CD4-positive, alpha-beta T cell (primary cell): ENCODE measurements around the gene NOS1AP. TPM values are rescaled to one million over a fixed set of nuclear protein-coding genes. Genes with fewer than 3 reads are reported as not detected.
A peak's percentile ranks its signal among the peaks of the same experiment; 100 is the strongest.

Source experiments
- ATAC-seq: fragments of 200-7000 bp; cut with Tn5 transposase; one replicate; pipeline ENCODE4 v1.10.0; 2022; ENCODE audit warnings: mild to moderate bottlenecking; ENCODE audit not compliant: poor library complexity
- CTCF ChIA-PET: fragments of 350-600 bp; sonication (Branson Sonifier 250); formaldehyde crosslinking; loops from one replicate; lab custom pipeline; 2021; ENCODE audit warnings: antibody characterized with exemption, inconsistent platforms; lab: Charles Lee
- POLR2A ChIA-PET: fragments of 350-600 bp; sonication (Branson Sonifier 250); formaldehyde crosslinking; loops from one replicate; lab custom pipeline; 2021; ENCODE audit warnings: antibody characterized with exemption, inconsistent platforms; lab: Charles Lee
- DNase-seq, 14 experiments: peaks; one replicate each; pipeline ENCODE4 v3.0.0-alpha.2; 2013 to 2020; ENCODE audit warnings: mixed read lengths in 2 of 14
- H3K27ac ChIP-seq, 2 donors: one replicate each; pipeline versions ENCODE4 v1.5.1 to v1.7.0; 2013; ENCODE audit warnings: low read length in 2 of 2, low read depth in 1 of 2, mild to moderate bottlenecking in 1 of 2
- H3K27me3 ChIP-seq, 2 experiments: 1 replicate in 1 of 2; 2 replicates in 1 of 2; pipeline versions ENCODE4 v1.6.1 to v1.7.0; 2013; ENCODE audit warnings: low read length in 2 of 2, control low read depth in 1 of 2, mild to moderate bottlenecking in 1 of 2, moderate library complexity in 1 of 2; ENCODE audit not compliant: insufficient read depth in 2 of 2, control insufficient read depth in 1 of 2
- H3K36me3 ChIP-seq: one replicate; pipeline ENCODE4 v1.6.1; 2013; ENCODE audit warnings: low read length, control low read depth; ENCODE audit not compliant: insufficient read depth
- H3K4me1 ChIP-seq: one replicate; pipeline ENCODE4 v1.6.1; 2013; ENCODE audit warnings: low read length, control low read depth; ENCODE audit not compliant: insufficient read depth
- H3K4me3 ChIP-seq: one replicate; pipeline ENCODE4 v1.5.1; 2013; ENCODE audit warnings: mild to moderate bottlenecking, low read length, moderate library complexity
- H3K9me3 ChIP-seq, 2 experiments: 1 replicate in 1 of 2; 2 replicates in 1 of 2; pipeline versions ENCODE4 v1.6.1 to v1.7.0; 2013; ENCODE audit warnings: low read length in 2 of 2, mild to moderate bottlenecking in 2 of 2, control low read depth in 1 of 2, moderate library complexity in 1 of 2; ENCODE audit not compliant: control insufficient read depth in 1 of 2, insufficient read depth in 1 of 2
- H3K27ac Mint-ChIP-seq: one replicate; pipeline ENCODE4 v1.8.0; 2020; ENCODE audit warnings: mixed read lengths
- H3K27me3 Mint-ChIP-seq: one replicate; pipeline ENCODE4 v1.8.0; 2021; ENCODE audit warnings: mixed read lengths
- H3K36me3 Mint-ChIP-seq: one replicate; pipeline ENCODE4 v1.8.0; 2021; ENCODE audit warnings: low read depth, mixed read lengths
- H3K4me1 Mint-ChIP-seq: one replicate; pipeline ENCODE4 v1.8.0; 2021; ENCODE audit warnings: low read depth, mixed read lengths
- H3K4me3 Mint-ChIP-seq: one replicate; pipeline ENCODE4 v1.8.0; 2020; ENCODE audit warnings: mild to moderate bottlenecking, mixed read lengths
- H3K9me3 Mint-ChIP-seq: one replicate; pipeline ENCODE4 v1.8.0; 2020; ENCODE audit warnings: mixed read lengths
- CTCF ChIP-seq: fragments of 200-600 bp; IDR thresholded peaks from one replicate; pipeline ENCODE4 v1.8.0; 2022; ENCODE audit warnings: antibody characterized with exemption, mild to moderate bottlenecking
- intact Hi-C, 2 experiments: fragments of 100-400 bp; cut with DNase I in 1 of 2; cut with micrococcal nuclease in 1 of 2; formaldehyde crosslinking; loops; one replicate each; pipeline versions ENCODE4 v1.15.1 to v1.9.0; 2023 to 2025; cut with DNase I, micrococcal nuclease
- total RNA-seq, 174 experiments: library from RNA in 2 of 174; stranded (reverse) in 2 of 174; gene quantifications; one replicate each; pipeline ENCODE4 v1.2.3 and lab custom pipeline; 2021 to 2026

The NOS1AP gene
- total RNA-seq, 2 experiments from 2014 or later: not detected

GRCh38 chr1:162366149-162366548, 296.7 kb downstream of the NOS1AP start:
- Histone ChIP-seq H3K27ac (no peak overlapping the region), H3K4me3 (no peak overlapping the region), H3K27me3 (no peaks in the 10 kb centered on the region), H3K36me3 (no peaks in the 10 kb centered on the region), H3K4me1 (no peaks in the 10 kb centered on the region), H3K9me3 (no peaks in the 10 kb centered on the region)
- ATAC-seq (no peak), DNase-seq (no peak)
- Mint-ChIP-seq H3K27me3 (no peaks in the 10 kb centered on the region), H3K4me3 (no peak overlapping the region), H3K27ac (no peak overlapping the region), H3K9me3 (no peaks in the 10 kb centered on the region), H3K36me3 (no peaks in the 10 kb centered on the region), H3K4me1 (no peaks in the 10 kb centered on the region)
- TF ChIP-seq CTCF: no peak
- intact Hi-C loops: no loop called here
- ChIA-PET CTCF (no interaction called here), POLR2A (no interaction called here)

DNA sequence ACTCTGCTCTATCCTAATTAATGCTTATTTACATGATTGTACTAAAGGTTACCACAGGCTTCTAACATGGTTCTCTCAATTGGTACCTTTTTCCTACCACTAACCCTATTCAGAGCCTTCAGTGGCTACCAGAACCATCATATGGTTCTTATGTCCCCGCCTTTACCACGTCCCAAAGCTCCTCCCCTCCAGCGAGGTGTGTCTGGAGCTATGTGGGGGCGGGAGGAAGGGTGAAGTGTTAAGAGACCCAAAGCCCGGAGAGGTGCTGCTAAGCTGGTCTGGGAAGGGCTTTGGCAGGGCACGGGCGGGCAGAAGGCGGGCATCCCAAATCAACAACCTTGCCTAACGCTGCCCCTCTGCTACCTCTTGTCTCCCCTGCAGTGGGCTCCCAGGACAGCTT, 297.2 kb downstream of the NOS1AP start:
- no peaks in the 10 kb centered on the region for H3K36me3 Mint-ChIP-seq
- no peaks in the 10 kb centered on the region for H3K9me3 Mint-ChIP-seq
- H3K4me1 Mint-ChIP-seq: no peaks in the 10 kb centered on the region
- no peaks in the 10 kb centered on the region for H3K9me3 ChIP-seq
- POLR2A ChIA-PET: no interaction called here
- peak in 1 of 14 experiments; percentile 2 for DNase-seq
- ATAC-seq: no peak
- no peak overlapping the region for H3K27ac Mint-ChIP-seq
- H3K27ac ChIP-seq: no peak overlapping the region
- H3K27me3 Mint-ChIP-seq: no peaks in the 10 kb centered on the region
- intact Hi-C loops: no loop called here
- CTCF ChIA-PET: no interaction called here
- no peak overlapping the region for H3K4me3 ChIP-seq
- TF ChIP-seq CTCF: no peak
- peak overlapping the region; percentile 43 for H3K4me3 Mint-ChIP-seq
- H3K27me3 ChIP-seq: no peaks in the 10 kb centered on the region
- H3K4me1 ChIP-seq: no peaks in the 10 kb centered on the region
- H3K36me3 ChIP-seq: no peaks in the 10 kb centered on the region

GRCh38 chr1:162367073-162367472, 297.6 kb downstream of the NOS1AP start:
- no peak for DNase-seq
- H3K4me1 Mint-ChIP-seq: no peaks in the 10 kb centered on the region
- H3K27me3 Mint-ChIP-seq: no peaks in the 10 kb centered on the region
- Histone ChIP-seq H3K27ac (no peak overlapping the region), H3K4me1 (no peaks in the 10 kb centered on the region), H3K27me3 (no peaks in the 10 kb centered on the region), H3K4me3 (no peak overlapping the region), H3K9me3 (no peaks in the 10 kb centered on the region), H3K36me3 (no peaks in the 10 kb centered on the region)
- intact Hi-C loops: no loop called here
- no peaks in the 10 kb centered on the region for H3K9me3 Mint-ChIP-seq
- H3K4me3 Mint-ChIP-seq: peak overlapping the region; percentile 43
- CTCF ChIA-PET: no interaction called here
- no peak for TF ChIP-seq CTCF
- H3K36me3 Mint-ChIP-seq: no peaks in the 10 kb centered on the region
- H3K27ac Mint-ChIP-seq: no peak overlapping the region
- POLR2A ChIA-PET: no interaction called here
- no peak for ATAC-seq
